Thyroid gland (tissue), 4 donors: Measurements from ENCODE around the gene FAM193A.

Experiments used
- CTCF ChIP-seq, 6 experiments: fragments of 200-600 bp in 3 of 6; fragments of 450-650 bp in 3 of 6; sonication (generic) in 3 of 6; IDR thresholded peaks; one replicate each; pipeline ENCODE4 v1.5.1; 2016 to 2019; ENCODE audit warnings: antibody characterized with exemption in 6 of 6, mild to moderate bottlenecking in 2 of 6, inconsistent platforms in 1 of 6, moderate library complexity in 1 of 6
- POLR2A ChIP-seq, 2 donors: fragments of 450-650 bp; IDR thresholded peaks; one replicate each; pipeline ENCODE4 v1.6.1; 2017; ENCODE audit warnings: antibody characterized with exemption in 2 of 2, mild to moderate bottlenecking in 2 of 2, moderate library complexity in 1 of 2

- no peak for TF ChIP-seq CTCF (IDR thresholded peaks at IDR 0.05)
- TF ChIP-seq POLR2A (IDR thresholded peaks at IDR 0.05) = no peak
Observed at GRCh38 chr4:2761035-2761923, 224.8 kb downstream of the FAM193A start.
